Measurements from ENCODE around the gene NDUFS7.

NDUFS7 gene

DNA sequence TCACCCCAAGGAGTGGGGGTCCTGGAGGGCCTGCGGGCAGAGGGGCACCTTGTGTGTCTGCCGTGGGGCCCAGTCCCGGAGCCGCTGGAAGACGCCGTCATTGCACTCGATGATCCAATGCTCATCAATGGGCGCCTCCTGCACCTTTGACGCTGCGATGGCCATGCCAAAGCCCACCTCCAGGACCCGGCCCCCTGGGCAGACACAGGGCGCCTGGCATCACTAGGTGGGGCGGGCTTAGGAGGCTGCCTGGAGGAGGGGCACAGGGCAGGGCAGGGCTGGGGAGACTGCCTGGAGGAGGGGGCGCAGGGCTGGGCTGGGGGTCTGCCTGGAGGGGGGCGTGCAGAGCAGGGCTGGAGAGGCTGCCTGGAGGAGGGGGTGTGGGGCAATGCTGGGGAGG lies 16.0 kb downstream of the NDUFS7 start:
- ATAC-seq, result no peak
- TF ChIP-seq TOX (CRISPR knock-in tag; IDR thresholded peaks at IDR 0.05; ENCODE audit: borderline replicate concordance) (no peak), CREB5 (CRISPR knock-in tag; IDR thresholded peaks at IDR 0.05; ENCODE audit: low read depth) (no peak), PATZ1 (CRISPR knock-in tag; IDR thresholded peaks at IDR 0.05; ENCODE audit: borderline replicate concordance) (no peak), ISL1 (CRISPR knock-in tag; IDR thresholded peaks at IDR 0.05) (no peak), BACH2 (CRISPR knock-in tag; IDR thresholded peaks at IDR 0.05; ENCODE audit: borderline replicate concordance) (no peak), SNAI2 (CRISPR knock-in tag; IDR thresholded peaks at IDR 0.05) (no peak), ZNF565 (CRISPR knock-in tag; conservative IDR thresholded peaks at IDR 0.05; ENCODE audit: low read depth) (no peak), GLIS3 (CRISPR knock-in tag; IDR thresholded peaks at IDR 0.05) (no peak), CSDC2 (CRISPR knock-in tag; IDR thresholded peaks at IDR 0.05) (no peak), ESRRG (CRISPR knock-in tag; IDR thresholded peaks at IDR 0.05) (no peak), RARB (CRISPR knock-in tag; IDR thresholded peaks at IDR 0.05) (no peak)
- TF ChIP-seq, protein P1, sequence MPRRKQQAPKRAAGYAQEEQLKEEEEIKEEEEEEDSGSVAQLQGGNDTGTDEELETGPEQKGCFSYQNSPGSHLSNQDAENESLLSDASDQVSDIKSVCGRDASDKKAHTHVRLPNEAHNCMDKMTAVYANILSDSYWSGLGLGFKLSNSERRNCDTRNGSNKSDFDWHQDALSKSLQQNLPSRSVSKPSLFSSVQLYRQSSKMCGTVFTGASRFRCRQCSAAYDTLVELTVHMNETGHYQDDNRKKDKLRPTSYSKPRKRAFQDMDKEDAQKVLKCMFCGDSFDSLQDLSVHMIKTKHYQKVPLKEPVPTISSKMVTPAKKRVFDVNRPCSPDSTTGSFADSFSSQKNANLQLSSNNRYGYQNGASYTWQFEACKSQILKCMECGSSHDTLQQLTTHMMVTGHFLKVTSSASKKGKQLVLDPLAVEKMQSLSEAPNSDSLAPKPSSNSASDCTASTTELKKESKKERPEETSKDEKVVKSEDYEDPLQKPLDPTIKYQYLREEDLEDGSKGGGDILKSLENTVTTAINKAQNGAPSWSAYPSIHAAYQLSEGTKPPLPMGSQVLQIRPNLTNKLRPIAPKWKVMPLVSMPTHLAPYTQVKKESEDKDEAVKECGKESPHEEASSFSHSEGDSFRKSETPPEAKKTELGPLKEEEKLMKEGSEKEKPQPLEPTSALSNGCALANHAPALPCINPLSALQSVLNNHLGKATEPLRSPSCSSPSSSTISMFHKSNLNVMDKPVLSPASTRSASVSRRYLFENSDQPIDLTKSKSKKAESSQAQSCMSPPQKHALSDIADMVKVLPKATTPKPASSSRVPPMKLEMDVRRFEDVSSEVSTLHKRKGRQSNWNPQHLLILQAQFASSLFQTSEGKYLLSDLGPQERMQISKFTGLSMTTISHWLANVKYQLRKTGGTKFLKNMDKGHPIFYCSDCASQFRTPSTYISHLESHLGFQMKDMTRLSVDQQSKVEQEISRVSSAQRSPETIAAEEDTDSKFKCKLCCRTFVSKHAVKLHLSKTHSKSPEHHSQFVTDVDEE (CRISPR knock-in tag; IDR thresholded peaks at IDR 0.05), result no peak

- peak; percentile 55 for ATAC-seq
- TF ChIP-seq TCF4 (CRISPR knock-in tag; IDR thresholded peaks at IDR 0.05; ENCODE audit: borderline replicate concordance), result no peak
- TF ChIP-seq ZNF565 (CRISPR knock-in tag; conservative IDR thresholded peaks at IDR 0.05; ENCODE audit: low read depth), result no peak
- TF ChIP-seq ZNF8 (CRISPR knock-in tag; IDR thresholded peaks at IDR 0.05), result no peak
- 0 out of 2 replicates have a peak, but pooled peaks have one; percentile 32 for TF ChIP-seq ZFP3 (CRISPR knock-in tag; IDR thresholded peaks at IDR 0.05)
- TF ChIP-seq CSDC2 (CRISPR knock-in tag; IDR thresholded peaks at IDR 0.05), result 0 out of 2 replicates have a peak, but pooled peaks have one; percentile 52
- TF ChIP-seq, protein P2, sequence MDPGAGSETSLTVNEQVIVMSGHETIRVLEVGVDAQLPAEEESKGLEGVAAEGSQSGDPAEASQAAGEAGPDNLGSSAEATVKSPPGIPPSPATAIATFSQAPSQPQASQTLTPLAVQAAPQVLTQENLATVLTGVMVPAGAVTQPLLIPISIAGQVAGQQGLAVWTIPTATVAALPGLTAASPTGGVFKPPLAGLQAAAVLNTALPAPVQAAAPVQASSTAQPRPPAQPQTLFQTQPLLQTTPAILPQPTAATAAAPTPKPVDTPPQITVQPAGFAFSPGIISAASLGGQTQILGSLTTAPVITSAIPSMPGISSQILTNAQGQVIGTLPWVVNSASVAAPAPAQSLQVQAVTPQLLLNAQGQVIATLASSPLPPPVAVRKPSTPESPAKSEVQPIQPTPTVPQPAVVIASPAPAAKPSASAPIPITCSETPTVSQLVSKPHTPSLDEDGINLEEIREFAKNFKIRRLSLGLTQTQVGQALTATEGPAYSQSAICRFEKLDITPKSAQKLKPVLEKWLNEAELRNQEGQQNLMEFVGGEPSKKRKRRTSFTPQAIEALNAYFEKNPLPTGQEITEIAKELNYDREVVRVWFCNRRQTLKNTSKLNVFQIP (CRISPR knock-in tag; IDR thresholded peaks at IDR 0.05; ENCODE audit: borderline replicate concordance, low read depth), result no peak
- no peak for TF ChIP-seq RARB (CRISPR knock-in tag; IDR thresholded peaks at IDR 0.05)
- TF ChIP-seq ZC3H10 (CRISPR knock-in tag; IDR thresholded peaks at IDR 0.05), result no peak
- no peak for TF ChIP-seq ZNF70 (CRISPR knock-in tag; IDR thresholded peaks at IDR 0.05)
These were observed 16.8 kb downstream of the NDUFS7 start for GRCh38 chr19:1400281-1401137.

GRCh38 chr19:1401138-1401888 lies 17.6 kb downstream of the NDUFS7 start, which contains the start of gene GAMT:
GAMT (minus strand) TSS chr19:1401542; CDS start chr19:1401476, 66 bp downstream.
- peak; percentile 83 for ATAC-seq
- no peak for TF ChIP-seq ISL1 (CRISPR knock-in tag; IDR thresholded peaks at IDR 0.05)
- TF ChIP-seq ZNF8 (CRISPR knock-in tag; IDR thresholded peaks at IDR 0.05), result no peak
- TF ChIP-seq CREB5 (CRISPR knock-in tag; IDR thresholded peaks at IDR 0.05; ENCODE audit: low read depth), result no peak
- TF ChIP-seq ESRRG (CRISPR knock-in tag; IDR thresholded peaks at IDR 0.05), result no peak
- no peak for TF ChIP-seq ZFP3 (CRISPR knock-in tag; IDR thresholded peaks at IDR 0.05)
- TF ChIP-seq TCF4 (CRISPR knock-in tag; IDR thresholded peaks at IDR 0.05; ENCODE audit: borderline replicate concordance), result no peak
- TF ChIP-seq ZNF565 (CRISPR knock-in tag; conservative IDR thresholded peaks at IDR 0.05; ENCODE audit: low read depth), result no peak
- no peak for TF ChIP-seq OSR1 (CRISPR knock-in tag; IDR thresholded peaks at IDR 0.05)
- TF ChIP-seq, protein P2 (CRISPR knock-in tag; IDR thresholded peaks at IDR 0.05; ENCODE audit: borderline replicate concordance, low read depth), result no peak
- TF ChIP-seq PATZ1 (CRISPR knock-in tag; IDR thresholded peaks at IDR 0.05; ENCODE audit: borderline replicate concordance), result no peak
- no peak for TF ChIP-seq BACH2 (CRISPR knock-in tag; IDR thresholded peaks at IDR 0.05; ENCODE audit: borderline replicate concordance)
